NCI-H2171 (cell line): Measurements from ENCODE around the gene FBXO47.
"Not testable (repeated sequence)": the region's sequence is repeated elsewhere in the genome, so short reads cannot be mapped to it uniquely, and the experiment has no call there.

Experiments
- DNase-seq: peaks from one replicate; lab custom pipeline; 2025; lab: John Stamatoyannopoulos, UW

The FBXO47 gene

GRCh38 chr17:38980490-38981217 lies 13.5 kb upstream of the FBXO47 start:
- no peak for DNase-seq

- DNase-seq = no peak
These were observed 11.0 kb upstream of the FBXO47 start for GRCh38 chr17:38978180-38978579.

- DNase-seq = not testable (repeated sequence)
These were observed 9.0 kb upstream of the FBXO47 start for GRCh38 chr17:38976187-38976551.

- DNase-seq = no peak
These were observed 3.6 kb upstream of the FBXO47 start for GRCh38 chr17:38970804-38971203.

GRCh38 chr17:38970128-38970527 lies 2.9 kb upstream of the FBXO47 start:
- DNase-seq = no peak

GRCh38 chr17:38969281-38969680 lies 2.1 kb upstream of the FBXO47 start:
- DNase-seq = no peak

- DNase-seq = no peak
These were observed 5.8 kb downstream of the FBXO47 start for GRCh38 chr17:38961413-38961812.

- no peak for DNase-seq
These were observed 6.8 kb downstream of the FBXO47 start for GRCh38 chr17:38960402-38960801.

GRCh38 chr17:38959508-38959907 lies 7.7 kb downstream of the FBXO47 start:
- DNase-seq = no peak

- no peak for DNase-seq
These were observed 8.4 kb downstream of the FBXO47 start for GRCh38 chr17:38958756-38959155.

- DNase-seq = no peak
These were observed 8.9 kb downstream of the FBXO47 start for GRCh38 chr17:38958326-38958725.

GRCh38 chr17:38953800-38954199 lies 13.4 kb downstream of the FBXO47 start:
- DNase-seq = not testable (repeated sequence)

- no peak for DNase-seq
These were observed 20.0 kb downstream of the FBXO47 start for GRCh38 chr17:38947189-38947588.

GRCh38 chr17:38943607-38944006 lies 23.6 kb downstream of the FBXO47 start:
- DNase-seq = no peak

- no peak for DNase-seq
These were observed 24.4 kb downstream of the FBXO47 start for GRCh38 chr17:38942696-38943334.

- no peak for DNase-seq
These were observed 26.8 kb downstream of the FBXO47 start for GRCh38 chr17:38940404-38940803.

- DNase-seq = no peak
These were observed 27.2 kb downstream of the FBXO47 start for GRCh38 chr17:38939987-38940386.

- DNase-seq = not testable (repeated sequence)
These were observed 33.2 kb downstream of the FBXO47 start for GRCh38 chr17:38933962-38934361.

- DNase-seq = not testable (repeated sequence)
These were observed 36.4 kb downstream of the FBXO47 start for GRCh38 chr17:38930782-38931181.

- DNase-seq = no peak
These were observed 40.7 kb downstream of the FBXO47 start for GRCh38 chr17:38926293-38927070.

- no peak for DNase-seq
These were observed 41.8 kb downstream of the FBXO47 start, which contains the start of gene LASP1NB for GRCh38 chr17:38925263-38925995. Gene LASP1NB, plus strand, starts transcription at chr17:38925614.
